ENCODE measurements around the gene ERP27. TPM values are rescaled to one million over a fixed set of nuclear protein-coding genes. Genes with fewer than 3 reads are reported as not detected.

ERP27 gene
- polyA plus RNA-seq (2013) = 42.0 and 49.0 TPM in 2 replicates

DNA sequence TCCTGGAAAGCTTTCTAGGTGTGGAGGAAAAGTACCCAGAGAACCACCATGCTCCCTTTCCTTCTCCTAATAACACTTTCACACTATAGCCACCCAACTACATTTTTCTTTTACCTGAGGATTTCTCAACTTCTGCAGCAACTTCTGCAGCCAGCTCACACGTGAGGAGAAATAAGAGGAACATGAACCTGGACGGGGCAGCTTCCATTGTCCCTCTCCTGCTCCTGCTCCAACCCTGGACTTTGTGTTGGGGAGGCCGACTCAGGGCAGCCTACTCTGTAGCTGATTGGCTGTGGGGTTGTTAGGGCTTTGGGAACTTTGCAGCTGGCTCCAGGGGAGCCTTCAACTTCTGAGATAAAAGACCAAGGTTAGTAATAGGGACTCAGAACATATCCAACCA lies at the start of gene ERP27:
Gene ERP27, minus strand, starts transcription at position 237 of the 400 bp plus-strand sequence. Its CDS starts 29 bp downstream, at position 208.
- Histone ChIP-seq H3K79me2 (ENCODE audit: control insufficient read depth, insufficient read depth, low read length, poor library complexity) (no peaks in the 10 kb centered on the region), H3K4me1 (ENCODE audit: control insufficient read depth in 1 of 2, insufficient read depth in 2 of 2, low read length in 2 of 2) (peaks cover 12 to 13% of the 10 kb centered on the region in 2 experiments), H3K4me3 (ENCODE audit: low read depth, low read length) (no peak within 1 kb of the TSS), H2BK12ac (ENCODE audit: low read length) (peak within 1 kb of the TSS; percentile 93), H3K4ac (ENCODE audit: low read depth, low read length) (no peak within 1 kb of the TSS), H3K27me3 (ENCODE audit: insufficient read depth, low read length) (no peaks in the 10 kb centered on the region), H3K36me3 (ENCODE audit: control insufficient read depth in 1 of 2, insufficient read depth in 2 of 2, low read length in 2 of 2) (peaks cover 5% of the 10 kb centered on the region in 2 experiments), H4K8ac (ENCODE audit: low read depth, low read length) (no peak within 1 kb of the TSS), H3K23ac (ENCODE audit: low read length) (no peak within 1 kb of the TSS), H3K9me3 (ENCODE audit: insufficient read depth, low read depth, low read length) (no peaks in the 10 kb centered on the region), H4K91ac (ENCODE audit: low read depth, low read length) (peak within 1 kb of the TSS; percentile 71), H3K9ac (ENCODE audit: low read length) (no peak within 1 kb of the TSS), H2AFZ (ENCODE audit: insufficient read depth, low read length, poor library complexity) (no peak within 1 kb of the TSS), H3K18ac (ENCODE audit: low read length) (peak within 1 kb of the TSS; percentile 62), H4K12ac (ENCODE audit: low read depth, low read length) (no peak within 1 kb of the TSS), H3K4me2 (ENCODE audit: low read length) (no peak within 1 kb of the TSS), H2BK120ac (ENCODE audit: insufficient read depth, low read length, poor library complexity) (peak within 1 kb of the TSS; percentile 73), H2BK5ac (ENCODE audit: low read depth, low read length, poor library complexity) (peak within 1 kb of the TSS; percentile 39), H3K79me1 (ENCODE audit: low read length) (peaks cover 19% of the 10 kb centered on the region), H2AK5ac (ENCODE audit: low read length) (peak within 1 kb of the TSS; percentile 95), H3K14ac (ENCODE audit: low read length) (no peak within 1 kb of the TSS), H3K27ac (ENCODE audit: low read depth, low read length) (peak within 1 kb of the TSS; percentile 14)
- peak in 1 of 2 donors; percentile 64 for DNase-seq
- no CpG with 5 or more reads among the region's 3 CpGs for WGBS (ENCODE audit: extremely low coverage, insufficient coverage, insufficient read length)

DNA sequence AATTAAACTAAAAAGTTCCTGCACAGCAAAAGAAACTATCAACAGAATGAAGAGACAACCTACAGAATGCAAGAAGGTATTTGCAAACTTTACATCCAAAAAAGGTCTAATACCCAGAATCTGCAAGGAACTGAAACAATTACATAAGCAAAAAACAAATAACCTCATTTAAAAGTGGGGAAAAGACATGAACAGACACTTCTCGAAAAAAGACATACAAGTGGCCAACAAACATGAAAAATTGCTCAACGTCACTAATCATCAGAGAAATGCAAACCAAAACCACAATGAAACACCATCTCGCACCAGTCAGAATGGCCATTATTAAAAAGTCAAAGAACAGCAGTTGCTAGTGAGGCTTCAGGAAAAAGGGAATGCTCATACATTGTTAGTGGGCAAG lies 49.7 kb upstream of the ERP27 start:
- Histone ChIP-seq H3K14ac (ENCODE audit: low read length) (no peak overlapping the region), H4K8ac (ENCODE audit: low read depth, low read length) (no peak overlapping the region), H3K23ac (ENCODE audit: low read length) (no peak overlapping the region), H3K27ac (ENCODE audit: low read depth, low read length) (no peak overlapping the region), H3K79me1 (ENCODE audit: low read length) (no peaks in the 10 kb centered on the region), H3K18ac (ENCODE audit: low read length) (no peak overlapping the region), H4K91ac (ENCODE audit: low read depth, low read length) (no peak overlapping the region), H3K79me2 (ENCODE audit: control insufficient read depth, insufficient read depth, low read length, poor library complexity) (no peaks in the 10 kb centered on the region), H4K12ac (ENCODE audit: low read depth, low read length) (no peak overlapping the region), H3K9ac (ENCODE audit: low read length) (no peak overlapping the region), H3K4me3 (ENCODE audit: low read depth, low read length) (no peak overlapping the region), H3K4me2 (ENCODE audit: low read length) (no peak overlapping the region), H2BK12ac (ENCODE audit: low read length) (no peak overlapping the region), H2AK5ac (ENCODE audit: low read length) (no peak overlapping the region), H3K4ac (ENCODE audit: low read depth, low read length) (no peak overlapping the region), H3K9me3 (ENCODE audit: insufficient read depth, low read depth, low read length) (no peaks in the 10 kb centered on the region), H3K4me1 (ENCODE audit: control insufficient read depth in 1 of 2, insufficient read depth in 2 of 2, low read length in 2 of 2) (peaks cover 2% of the 10 kb centered on the region in 2 experiments), H3K36me3 (ENCODE audit: control insufficient read depth in 1 of 2, insufficient read depth in 2 of 2, low read length in 2 of 2) (no peaks in the 10 kb centered on the region), H2BK120ac (ENCODE audit: insufficient read depth, low read length, poor library complexity) (no peak overlapping the region), H3K27me3 (ENCODE audit: insufficient read depth, low read length) (no peaks in the 10 kb centered on the region), H2AFZ (ENCODE audit: insufficient read depth, low read length, poor library complexity) (no peak overlapping the region), H2BK5ac (ENCODE audit: low read depth, low read length, poor library complexity) (no peak overlapping the region)
- DNase-seq = no peak
- WGBS (ENCODE audit: extremely low coverage, insufficient coverage, insufficient read length) = no CpG with 5 or more reads among the region's 3 CpGs

DNA sequence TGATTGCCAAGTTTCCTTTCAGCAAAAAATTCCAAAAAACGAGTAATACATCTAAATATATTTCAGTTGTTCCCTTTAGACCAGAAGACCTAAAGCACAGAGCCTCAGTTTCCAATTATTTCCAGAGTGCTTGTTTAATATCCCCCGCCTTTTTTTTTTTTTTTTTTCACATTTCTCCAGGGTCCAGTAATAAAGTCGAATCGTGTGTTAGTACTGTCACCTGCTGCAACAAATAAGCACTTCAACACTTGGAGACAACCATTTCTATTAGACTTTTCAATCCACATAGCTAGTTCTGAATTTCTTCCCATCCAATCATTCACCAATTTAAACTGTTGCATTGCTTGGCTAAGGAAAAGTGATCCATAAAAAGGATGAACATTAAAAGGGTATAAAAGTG lies 48.1 kb upstream of the ERP27 start:
- no peak overlapping the region for H3K9ac ChIP-seq (ENCODE audit: low read length)
- no peak overlapping the region for H3K18ac ChIP-seq (ENCODE audit: low read length)
- no peak overlapping the region for H2BK12ac ChIP-seq (ENCODE audit: low read length)
- H4K8ac ChIP-seq (ENCODE audit: low read depth, low read length) = no peak overlapping the region
- no peaks in the 10 kb centered on the region for H3K36me3 ChIP-seq (ENCODE audit: control insufficient read depth in 1 of 2, insufficient read depth in 2 of 2, low read length in 2 of 2)
- H2AK5ac ChIP-seq (ENCODE audit: low read length) = no peak overlapping the region
- H3K79me2 ChIP-seq (ENCODE audit: control insufficient read depth, insufficient read depth, low read length, poor library complexity) = no peaks in the 10 kb centered on the region
- no peak overlapping the region for H3K4ac ChIP-seq (ENCODE audit: low read depth, low read length)
- no peaks in the 10 kb centered on the region for H3K4me1 ChIP-seq (ENCODE audit: control insufficient read depth in 1 of 2, insufficient read depth in 2 of 2, low read length in 2 of 2)
- no peak overlapping the region for H3K14ac ChIP-seq (ENCODE audit: low read length)
- no peak overlapping the region for H3K27ac ChIP-seq (ENCODE audit: low read depth, low read length)
- H3K9me3 ChIP-seq (ENCODE audit: insufficient read depth, low read depth, low read length) = no peaks in the 10 kb centered on the region
- H3K27me3 ChIP-seq (ENCODE audit: insufficient read depth, low read length) = no peaks in the 10 kb centered on the region
- H4K12ac ChIP-seq (ENCODE audit: low read depth, low read length) = no peak overlapping the region
- no peak overlapping the region for H2BK120ac ChIP-seq (ENCODE audit: insufficient read depth, low read length, poor library complexity)
- H3K23ac ChIP-seq (ENCODE audit: low read length) = no peak overlapping the region
- DNase-seq = no peak
- no peak overlapping the region for H2BK5ac ChIP-seq (ENCODE audit: low read depth, low read length, poor library complexity)
- no peaks in the 10 kb centered on the region for H3K79me1 ChIP-seq (ENCODE audit: low read length)
- no peak overlapping the region for H2AFZ ChIP-seq (ENCODE audit: insufficient read depth, low read length, poor library complexity)
- no peak overlapping the region for H3K4me2 ChIP-seq (ENCODE audit: low read length)
- no peak overlapping the region for H4K91ac ChIP-seq (ENCODE audit: low read depth, low read length)
- WGBS (ENCODE audit: extremely low coverage, insufficient coverage, insufficient read length) = no CpG with 5 or more reads among the region's 4 CpGs
- H3K4me3 ChIP-seq (ENCODE audit: low read depth, low read length) = no peak overlapping the region

DNA sequence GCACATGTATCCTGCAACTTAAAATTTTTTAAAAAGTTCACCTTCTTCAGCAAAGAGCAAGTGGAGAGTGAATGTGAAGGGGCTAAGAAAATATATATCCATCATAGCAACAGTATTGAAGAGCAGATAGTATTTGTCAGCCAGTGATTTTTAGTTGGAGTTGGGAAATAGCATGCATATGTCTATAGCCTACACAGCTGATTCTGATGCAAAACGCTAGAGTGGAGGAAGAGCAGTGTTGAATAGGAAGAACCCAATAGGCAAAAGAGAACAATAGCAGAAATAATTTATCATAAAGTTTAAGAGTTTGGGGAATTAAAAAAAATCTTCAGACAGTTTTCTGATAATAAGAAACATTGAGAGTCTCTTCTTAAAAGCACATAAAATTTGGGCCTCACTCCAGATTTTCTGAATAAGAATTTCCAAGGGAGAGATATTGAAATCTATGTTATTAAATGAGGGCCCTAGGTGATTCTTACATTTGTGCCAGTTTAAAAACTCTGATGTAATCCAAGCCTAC lies 46.5 kb upstream of the ERP27 start:
- no peaks in the 10 kb centered on the region for H3K4me1 ChIP-seq (ENCODE audit: control insufficient read depth in 1 of 2, insufficient read depth in 2 of 2, low read length in 2 of 2)
- no peak overlapping the region for H3K4ac ChIP-seq (ENCODE audit: low read depth, low read length)
- H4K12ac ChIP-seq (ENCODE audit: low read depth, low read length) = no peak overlapping the region
- H3K9ac ChIP-seq (ENCODE audit: low read length) = no peak overlapping the region
- no peak overlapping the region for H2AFZ ChIP-seq (ENCODE audit: insufficient read depth, low read length, poor library complexity)
- no CpG with 5 or more reads among the region's 1 CpG for WGBS (ENCODE audit: extremely low coverage, insufficient coverage, insufficient read length)
- no peak overlapping the region for H4K91ac ChIP-seq (ENCODE audit: low read depth, low read length)
- H3K27me3 ChIP-seq (ENCODE audit: insufficient read depth, low read length) = no peaks in the 10 kb centered on the region
- no peaks in the 10 kb centered on the region for H3K36me3 ChIP-seq (ENCODE audit: control insufficient read depth in 1 of 2, insufficient read depth in 2 of 2, low read length in 2 of 2)
- H3K4me2 ChIP-seq (ENCODE audit: low read length) = no peak overlapping the region
- no peak overlapping the region for H3K23ac ChIP-seq (ENCODE audit: low read length)
- H2BK5ac ChIP-seq (ENCODE audit: low read depth, low read length, poor library complexity) = no peak overlapping the region
- H2AK5ac ChIP-seq (ENCODE audit: low read length) = no peak overlapping the region
- H4K8ac ChIP-seq (ENCODE audit: low read depth, low read length) = no peak overlapping the region
- H3K79me1 ChIP-seq (ENCODE audit: low read length) = no peaks in the 10 kb centered on the region
- H3K9me3 ChIP-seq (ENCODE audit: insufficient read depth, low read depth, low read length) = no peaks in the 10 kb centered on the region
- no peak overlapping the region for H2BK12ac ChIP-seq (ENCODE audit: low read length)
- no peak overlapping the region for H3K27ac ChIP-seq (ENCODE audit: low read depth, low read length)
- no peak overlapping the region for H3K4me3 ChIP-seq (ENCODE audit: low read depth, low read length)
- DNase-seq = no peak
- H3K79me2 ChIP-seq (ENCODE audit: control insufficient read depth, insufficient read depth, low read length, poor library complexity) = no peaks in the 10 kb centered on the region
- H3K14ac ChIP-seq (ENCODE audit: low read length) = no peak overlapping the region
- no peak overlapping the region for H2BK120ac ChIP-seq (ENCODE audit: insufficient read depth, low read length, poor library complexity)
- H3K18ac ChIP-seq (ENCODE audit: low read length) = no peak overlapping the region

All from trophoblast cell (in vitro differentiated cells and primary cell).